Stomach (tissue), 9 donors: ENCODE measurements around the gene FCER1G. TPM values are rescaled to one million over a fixed set of nuclear protein-coding genes. Genes with fewer than 3 reads are reported as not detected.
"Not testable (repeated sequence)": the region's sequence is repeated elsewhere in the genome, so short reads cannot be mapped to it uniquely, and the experiment has no call there.

Experiments used
- DNase-seq, 2 donors: peaks; one replicate each; pipeline versions ENCODE4 v3.0.0 to v3.0.0-alpha.2; 2013 to 2019
- H3K27ac ChIP-seq, 5 donors: fragments of 200-600 bp in 4 of 5; sonication (generic) in 4 of 5; one replicate each; pipeline ENCODE4 v1.5.1; 2013 to 2019; ENCODE audit warnings: mild to moderate bottlenecking in 1 of 5, moderate library complexity in 1 of 5
- H3K27me3 ChIP-seq, 3 donors: fragments of 200-600 bp; sonication (generic); one replicate each; pipeline ENCODE4 v1.5.1; 2017 to 2019; ENCODE audit warnings: mixed run types in 1 of 3
- H3K36me3 ChIP-seq, 4 donors: fragments of 200-600 bp; sonication (generic); 1 replicate in 3 of 4; 2 replicates in 1 of 4; pipeline ENCODE4 v1.5.1; 2016 to 2019
- H3K4me1 ChIP-seq, 4 donors: fragments of 200-600 bp; sonication (generic); one replicate each; pipeline ENCODE4 v1.5.1; 2016 to 2019
- H3K4me3 ChIP-seq, 4 donors: fragments of 200-600 bp; sonication (generic) in 3 of 4; one replicate each; pipeline ENCODE4 v1.5.1; 2016 to 2019; ENCODE audit warnings: mild to moderate bottlenecking in 1 of 4
- H3K9me3 ChIP-seq, 4 donors: fragments of 200-600 bp; sonication (generic); one replicate each; pipeline ENCODE4 v1.5.1; 2016 to 2019
- EP300 ChIP-seq: sonication (generic); formaldehyde crosslinking; IDR thresholded peaks from one replicate; pipeline ENCODE4 v1.6.1; 2017; ENCODE audit warnings: antibody characterized with exemption
- POLR2A ChIP-seq, 4 donors: fragments of 450-650 bp; IDR thresholded peaks; one replicate each; pipeline ENCODE4 v1.6.1; 2016; ENCODE audit warnings: antibody characterized with exemption in 4 of 4, control low read depth in 2 of 4, mild to moderate bottlenecking in 1 of 4, moderate library complexity in 1 of 4
- POLR2AphosphoS5 ChIP-seq, 3 donors: sonication (generic); formaldehyde crosslinking; IDR thresholded peaks; one replicate each; pipeline ENCODE4 v1.6.1; 2016; ENCODE audit warnings: antibody characterized with exemption in 3 of 3
- WGBS, 5 donors: extraction: QIAGEN DNeasy Blood & Tissue Kit in 3 of 5; methylation state at CpG; one replicate each; pipeline versions ENCODE4 v1.1.5 to v1.1.7; 2013 to 2018; 5-methylcytosine and 5-hydroxymethylcytosine counted together
- intact Hi-C: fragments of 100-400 bp; cut with DNase I; formaldehyde crosslinking; loops from one replicate; pipeline ENCODE4 v1.15.1; 2023; ENCODE audit warnings: low total_unique reads
- polyA plus RNA-seq, 3 donors: library from polyadenylated mRNA; stranded (reverse); fragments of 200-250 nt; gene quantifications; one replicate each; pipeline ENCODE4 v1.2.3, GENCODE V29; 2013
- total RNA-seq, 5 donors: library from RNA; depleted of rRNA; stranded (reverse); fragments of >200 nt; gene quantifications; one replicate each; pipeline versions ENCODE4 v1.1.0 to v1.2.3, GENCODE V29; 2014 to 2016
- TF ChIP-seq, protein P1 (sequence below), 7 experiments: fragments of 450-650 bp in 4 of 7; fragments of 200-600 bp in 3 of 7; sonication (generic) in 3 of 7; IDR thresholded peaks; one replicate each; pipeline ENCODE4 v1.5.1; 2016 to 2019; ENCODE audit warnings: antibody characterized with exemption in 7 of 7, control low read depth in 2 of 7, mild to moderate bottlenecking in 1 of 7
- donor health status: healthy with polysubstance abuse.
- donor health status: Bipolar disorder and iron deficiency.
- donor health status: healthy.

FCER1G gene
- total and polyA plus RNA-seq, 8 donors, result 1.4 to 101 (median 27.0) TPM; not detected in 1

DNA sequence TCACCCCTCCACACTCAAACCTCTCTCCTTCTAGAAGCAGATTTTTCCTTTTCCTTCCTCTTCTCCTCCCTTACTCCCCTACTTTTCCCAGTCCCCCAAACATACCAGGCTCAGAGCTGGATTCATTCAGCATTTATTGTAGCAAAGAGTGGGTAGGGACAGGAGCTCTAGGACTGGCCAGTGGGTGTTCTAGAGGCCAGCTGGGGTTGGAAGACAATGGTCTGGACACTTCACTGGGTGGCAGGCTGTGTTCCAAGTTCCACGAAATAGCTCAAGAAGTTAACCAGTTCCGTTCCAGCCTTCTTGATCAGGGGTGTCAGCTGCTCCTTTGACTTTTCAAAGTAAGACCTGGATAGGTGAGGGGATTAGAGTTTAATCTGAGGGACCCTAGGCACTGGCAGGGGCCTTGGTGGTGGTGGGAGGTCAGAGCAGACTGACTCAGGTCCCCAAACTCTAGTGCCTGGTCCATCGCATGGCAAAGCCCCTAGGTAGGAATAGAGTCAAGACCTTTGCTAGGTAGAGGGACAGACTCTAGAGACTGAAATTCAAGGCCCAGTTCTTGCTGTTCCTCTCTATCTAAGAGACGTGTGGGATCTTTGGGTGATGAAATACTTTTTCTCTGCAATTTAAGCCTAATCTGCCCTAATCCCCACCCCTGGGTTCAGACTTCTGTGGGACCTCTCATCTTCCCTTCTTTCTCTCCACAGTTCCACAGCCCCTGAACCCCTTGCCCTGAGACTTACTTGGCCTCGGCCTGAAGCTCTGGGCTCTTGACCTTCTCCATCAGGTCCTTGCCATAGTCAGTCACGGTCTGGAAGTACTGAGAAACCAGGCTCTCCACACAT, 7.3 kb downstream of the FCER1G start:
- Histone ChIP-seq H3K36me3 (peaks cover 0 to 10% (median 0%) of the 10 kb centered on the region in 4 donors), H3K27ac (no peak overlapping the region), H3K4me1 (peaks cover 16 to 44% (median 23%) of the 10 kb centered on the region in 4 donors), H3K27me3 (no peaks in the 10 kb centered on the region), H3K9me3 (no peaks in the 10 kb centered on the region), H3K4me3 (no peak overlapping the region)
- no peak for DNase-seq
- WGBS, 5 donors, result 67 to 84% (median 80%) methylated on average over 5 to 6 of the region's 6 CpGs
- no peak for TF ChIP-seq POLR2AphosphoS5 (IDR thresholded peaks at IDR 0.05)
- TF ChIP-seq POLR2A (IDR thresholded peaks at IDR 0.05), result no peak
- TF ChIP-seq, protein P1, sequence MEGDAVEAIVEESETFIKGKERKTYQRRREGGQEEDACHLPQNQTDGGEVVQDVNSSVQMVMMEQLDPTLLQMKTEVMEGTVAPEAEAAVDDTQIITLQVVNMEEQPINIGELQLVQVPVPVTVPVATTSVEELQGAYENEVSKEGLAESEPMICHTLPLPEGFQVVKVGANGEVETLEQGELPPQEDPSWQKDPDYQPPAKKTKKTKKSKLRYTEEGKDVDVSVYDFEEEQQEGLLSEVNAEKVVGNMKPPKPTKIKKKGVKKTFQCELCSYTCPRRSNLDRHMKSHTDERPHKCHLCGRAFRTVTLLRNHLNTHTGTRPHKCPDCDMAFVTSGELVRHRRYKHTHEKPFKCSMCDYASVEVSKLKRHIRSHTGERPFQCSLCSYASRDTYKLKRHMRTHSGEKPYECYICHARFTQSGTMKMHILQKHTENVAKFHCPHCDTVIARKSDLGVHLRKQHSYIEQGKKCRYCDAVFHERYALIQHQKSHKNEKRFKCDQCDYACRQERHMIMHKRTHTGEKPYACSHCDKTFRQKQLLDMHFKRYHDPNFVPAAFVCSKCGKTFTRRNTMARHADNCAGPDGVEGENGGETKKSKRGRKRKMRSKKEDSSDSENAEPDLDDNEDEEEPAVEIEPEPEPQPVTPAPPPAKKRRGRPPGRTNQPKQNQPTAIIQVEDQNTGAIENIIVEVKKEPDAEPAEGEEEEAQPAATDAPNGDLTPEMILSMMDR (IDR thresholded peaks at IDR 0.05), result no peak
- TF ChIP-seq EP300, result no peak
- intact Hi-C loops, result no loop called here

DNA sequence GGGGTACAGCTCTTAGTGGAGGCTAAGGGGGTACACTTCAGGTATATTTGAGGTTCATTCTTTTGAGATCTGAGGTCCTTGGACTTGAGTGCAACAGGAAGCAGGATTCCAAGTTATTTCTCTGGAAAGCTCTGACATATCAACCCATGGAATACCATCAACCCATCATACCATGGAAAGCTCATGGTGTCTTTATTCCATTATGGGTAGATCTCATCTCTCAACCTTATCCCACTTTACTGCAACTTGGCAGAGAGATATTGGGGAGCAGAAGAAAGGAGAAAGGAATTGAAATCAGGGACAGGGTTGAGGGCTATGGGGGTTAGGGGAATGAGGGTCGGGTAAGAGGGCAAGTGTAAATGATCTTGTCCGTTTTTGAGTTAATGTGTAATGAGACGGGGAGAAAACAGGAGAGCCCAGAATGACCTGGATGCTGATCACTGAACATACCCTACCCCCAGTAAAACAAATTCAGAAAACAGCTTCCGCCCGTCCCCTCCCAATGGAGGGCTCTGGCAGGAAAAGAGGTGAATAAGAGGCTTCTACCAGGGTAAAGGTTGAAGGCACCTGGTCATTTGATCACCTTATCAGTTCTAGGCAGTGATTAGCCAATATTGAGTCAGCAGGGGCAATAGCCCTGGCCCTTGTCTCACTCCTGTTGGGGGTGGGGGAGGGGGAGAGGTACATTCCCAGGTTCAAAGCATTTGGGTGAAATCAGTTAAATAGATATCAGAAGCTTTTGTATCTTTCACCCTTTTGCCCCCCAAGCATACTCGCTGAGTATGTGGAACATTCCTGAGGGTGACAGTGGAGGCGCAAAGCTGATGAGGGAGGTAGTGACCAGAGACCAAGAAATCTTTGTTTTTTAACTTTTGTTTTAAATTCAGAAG, 9.0 kb downstream of the FCER1G start:
- intact Hi-C loops, result no loop called here
- no peak overlapping the region for H3K27ac ChIP-seq
- H3K9me3 ChIP-seq, result no peaks in the 10 kb centered on the region
- H3K4me3 ChIP-seq, result no peak overlapping the region
- H3K36me3 ChIP-seq, result peaks cover 10 to 18% (median 11%) of the 10 kb centered on the region in 4 donors
- WGBS, 5 donors, result 67 to 79% (median 68%) methylated on average over 7 of the region's 7 CpGs
- no peaks in the 10 kb centered on the region for H3K27me3 ChIP-seq
- peaks cover 16 to 42% (median 29%) of the 10 kb centered on the region in 4 donors for H3K4me1 ChIP-seq
- TF ChIP-seq, protein P1 (IDR thresholded peaks at IDR 0.05), result no peak
- TF ChIP-seq EP300 (no peak), POLR2A (IDR thresholded peaks at IDR 0.05) (no peak), POLR2AphosphoS5 (IDR thresholded peaks at IDR 0.05) (no peak)
- peak in 1 of 2 donors; percentile 57 for DNase-seq

DNA sequence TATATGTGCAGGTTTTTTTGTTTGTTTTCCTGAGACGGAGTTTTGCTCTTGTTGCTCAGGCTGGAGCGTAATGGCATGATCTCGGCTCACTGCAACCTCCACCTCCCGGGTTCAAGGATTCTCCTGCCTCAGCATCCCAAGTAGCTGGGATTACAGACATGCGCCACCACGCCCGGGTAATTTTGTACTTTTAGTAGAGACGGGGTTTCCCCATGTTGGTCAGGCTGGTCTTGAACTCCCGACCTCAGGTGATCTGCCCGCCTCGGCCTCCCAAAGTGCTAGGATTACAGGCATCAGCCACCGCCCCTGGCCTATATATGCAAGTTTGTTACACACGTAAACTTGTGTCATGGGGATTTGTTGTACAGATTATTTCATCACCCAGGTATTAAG, 9.6 kb downstream of the FCER1G start:
- peaks cover 16 to 23% (median 18%) of the 10 kb centered on the region in 4 donors for H3K36me3 ChIP-seq
- WGBS, 5 donors, result 76 to 86% (median 84%) methylated on average over 13 of the region's 13 CpGs
- DNase-seq, H3K27me3 ChIP-seq, H3K9me3 ChIP-seq, H3K4me3 ChIP-seq: not testable (repeated sequence)
- intact Hi-C loops, result loop anchor here (5.0 kb wide), 1 partner anchor 158 kb away; no protein-coding TSS in a partner anchor
- peaks cover 16 to 42% (median 29%) of the 10 kb centered on the region in 4 donors for H3K4me1 ChIP-seq
- H3K27ac ChIP-seq, result peak overlapping the region in 1 of 5 donors; percentile 79

DNA sequence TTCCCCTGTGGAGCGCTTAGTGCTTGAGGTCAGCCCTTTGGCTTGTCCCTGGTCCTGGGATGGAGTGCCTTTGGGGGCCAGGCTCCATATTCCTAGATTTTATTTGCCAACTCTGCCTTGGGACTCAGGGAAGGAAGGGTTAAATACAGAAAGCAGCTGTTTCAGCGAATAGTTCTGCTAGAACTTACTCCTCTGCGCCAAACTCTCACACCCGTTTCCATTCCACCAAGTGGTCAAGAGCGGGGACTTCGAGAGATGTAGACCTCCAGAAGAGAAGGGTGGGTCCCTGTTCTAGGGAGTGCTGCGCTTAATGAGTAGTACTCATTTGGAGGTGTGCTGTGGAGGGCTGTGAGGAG, 10.1 kb downstream of the FCER1G start:
- H3K36me3 ChIP-seq, result peaks cover 20 to 27% (median 22%) of the 10 kb centered on the region in 4 donors
- no peak for DNase-seq
- H3K9me3 ChIP-seq, result no peaks in the 10 kb centered on the region
- peak overlapping the region in 4 of 5 donors; percentile 54 to 79 (median 74) for H3K27ac ChIP-seq
- H3K4me3 ChIP-seq, result no peak overlapping the region
- TF ChIP-seq, protein P1 (IDR thresholded peaks at IDR 0.05), result no peak
- TF ChIP-seq EP300, result no peak
- TF ChIP-seq POLR2AphosphoS5 (IDR thresholded peaks at IDR 0.05), result no peak
- TF ChIP-seq POLR2A (IDR thresholded peaks at IDR 0.05), result no peak
- intact Hi-C loops, result loop anchor here (5.0 kb wide), 1 partner anchor 157 kb away; no protein-coding TSS in a partner anchor
- H3K27me3 ChIP-seq, result no peaks in the 10 kb centered on the region
- 67 to 78% (median 74%) methylated on average over 7 of the region's 7 CpGs for WGBS, 5 donors
- peaks cover 16 to 42% (median 29%) of the 10 kb centered on the region in 4 donors for H3K4me1 ChIP-seq
